ENCODE measurements around the gene MEGF8. TPM values are rescaled to one million over a fixed set of nuclear protein-coding genes. Genes with fewer than 3 reads are reported as not detected.
A peak's percentile ranks its signal among the peaks of the same experiment; 100 is the strongest.

Gene MEGF8
- total and polyA plus RNA-seq, 9 of the 15 experiments (the other 6 are each of a cell fraction or from before 2014, with no cell fraction given): 0.28 to 13.1 (median 3.0) TPM

DNA sequence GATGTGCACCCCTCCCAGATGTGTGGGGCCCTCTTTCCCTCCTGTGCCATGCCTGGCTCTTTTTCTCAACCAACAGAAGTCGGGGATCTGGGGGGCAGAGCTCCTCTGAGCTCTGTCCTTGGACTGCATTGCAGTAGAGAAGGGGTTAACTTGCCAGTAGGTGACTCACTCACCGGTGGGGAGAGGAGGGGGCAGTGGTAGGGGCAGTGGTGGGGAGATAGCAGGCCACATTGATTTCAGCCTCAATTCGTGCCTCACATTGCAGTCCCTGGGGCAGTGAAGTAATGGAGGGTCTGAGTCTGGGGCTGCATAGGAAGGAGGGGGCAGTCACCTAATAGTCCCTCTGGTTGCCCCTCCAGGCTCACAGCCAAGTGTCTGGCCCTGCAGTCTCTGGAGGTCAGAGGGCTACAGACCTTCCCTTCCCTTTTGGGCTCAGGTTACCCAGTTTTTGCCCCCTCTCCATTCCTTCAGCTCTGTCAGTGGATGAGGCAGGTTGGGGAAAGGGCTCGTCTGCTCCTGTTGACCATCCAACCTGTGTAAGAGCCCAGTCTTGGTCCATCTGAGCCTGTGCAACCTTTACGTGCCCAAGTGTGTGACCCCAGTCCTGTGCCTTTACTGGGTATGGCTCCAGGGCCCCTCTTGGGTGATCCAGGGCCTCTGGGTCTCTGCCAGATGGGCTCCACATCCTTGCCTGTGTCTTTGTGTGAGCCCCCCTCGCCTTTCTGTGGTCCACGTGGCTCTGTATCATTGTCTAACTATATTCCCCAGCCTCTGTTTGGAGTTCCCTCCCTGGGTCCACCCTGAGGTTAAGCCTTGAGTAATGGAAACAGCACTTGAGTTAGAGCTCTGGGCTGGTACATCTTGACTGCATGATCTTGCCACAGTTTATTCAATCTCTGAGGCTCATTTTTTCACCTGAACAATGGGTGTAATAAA lies 43.3 kb upstream of the MEGF8 start (continued):
- TF ChIP-seq SMARCE1 (IDR thresholded peaks at IDR 0.05) (peak; percentile 67; the same call in 1 of the 2 replicates), SMARCA4 (IDR thresholded peaks at IDR 0.05) (peak; percentile 63; the same call in 1 of the 2 replicates), TEAD4 (IDR thresholded peaks at IDR 0.05; ENCODE audit: low read length) (no peak), TEAD4 (CRISPR knock-in tag; IDR thresholded peaks at IDR 0.05; ENCODE audit: borderline replicate concordance) (no peak), RBM34 (IDR thresholded peaks at IDR 0.05; ENCODE audit: borderline replicate concordance, insufficient read depth, low read length) (no peak), L3MBTL2 (IDR thresholded peaks at IDR 0.05) (peak; percentile 54), MAFF (IDR thresholded peaks at IDR 0.05; ENCODE audit: low read length) (no peak), HDAC3 (IDR thresholded peaks at IDR 0.05; ENCODE audit: borderline replicate concordance, partially characterized antibody) (no peak), ZNF507 (tag; conservative IDR thresholded peaks at IDR 0.05) (no peak), FOXJ3 (CRISPR knock-in tag; IDR thresholded peaks at IDR 0.05) (no peak), CBX2 (IDR thresholded peaks at IDR 0.05; ENCODE audit: insufficient read depth, low read length, poor library complexity, severe bottlenecking) (no peak), NR2C1 (IDR thresholded peaks at IDR 0.05) (no peak), NR2C1 (tag; IDR thresholded peaks at IDR 0.05) (no peak)
- TF ChIP-seq, protein P1, sequence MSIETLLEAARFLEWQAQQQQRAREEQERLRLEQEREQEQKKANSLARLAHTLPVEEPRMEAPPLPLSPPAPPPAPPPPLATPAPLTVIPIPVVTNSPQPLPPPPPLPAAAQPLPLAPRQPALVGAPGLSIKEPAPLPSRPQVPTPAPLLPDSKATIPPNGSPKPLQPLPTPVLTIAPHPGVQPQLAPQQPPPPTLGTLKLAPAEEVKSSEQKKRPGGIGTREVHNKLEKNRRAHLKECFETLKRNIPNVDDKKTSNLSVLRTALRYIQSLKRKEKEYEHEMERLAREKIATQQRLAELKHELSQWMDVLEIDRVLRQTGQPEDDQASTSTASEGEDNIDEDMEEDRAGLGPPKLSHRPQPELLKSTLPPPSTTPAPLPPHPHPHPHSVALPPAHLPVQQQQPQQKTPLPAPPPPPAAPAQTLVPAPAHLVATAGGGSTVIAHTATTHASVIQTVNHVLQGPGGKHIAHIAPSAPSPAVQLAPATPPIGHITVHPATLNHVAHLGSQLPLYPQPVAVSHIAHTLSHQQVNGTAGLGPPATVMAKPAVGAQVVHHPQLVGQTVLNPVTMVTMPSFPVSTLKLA (conservative IDR thresholded peaks at IDR 0.05): peak; percentile 36 to 56; a peak in 3 of 4 replicates
- TF ChIP-seq, protein P2, sequence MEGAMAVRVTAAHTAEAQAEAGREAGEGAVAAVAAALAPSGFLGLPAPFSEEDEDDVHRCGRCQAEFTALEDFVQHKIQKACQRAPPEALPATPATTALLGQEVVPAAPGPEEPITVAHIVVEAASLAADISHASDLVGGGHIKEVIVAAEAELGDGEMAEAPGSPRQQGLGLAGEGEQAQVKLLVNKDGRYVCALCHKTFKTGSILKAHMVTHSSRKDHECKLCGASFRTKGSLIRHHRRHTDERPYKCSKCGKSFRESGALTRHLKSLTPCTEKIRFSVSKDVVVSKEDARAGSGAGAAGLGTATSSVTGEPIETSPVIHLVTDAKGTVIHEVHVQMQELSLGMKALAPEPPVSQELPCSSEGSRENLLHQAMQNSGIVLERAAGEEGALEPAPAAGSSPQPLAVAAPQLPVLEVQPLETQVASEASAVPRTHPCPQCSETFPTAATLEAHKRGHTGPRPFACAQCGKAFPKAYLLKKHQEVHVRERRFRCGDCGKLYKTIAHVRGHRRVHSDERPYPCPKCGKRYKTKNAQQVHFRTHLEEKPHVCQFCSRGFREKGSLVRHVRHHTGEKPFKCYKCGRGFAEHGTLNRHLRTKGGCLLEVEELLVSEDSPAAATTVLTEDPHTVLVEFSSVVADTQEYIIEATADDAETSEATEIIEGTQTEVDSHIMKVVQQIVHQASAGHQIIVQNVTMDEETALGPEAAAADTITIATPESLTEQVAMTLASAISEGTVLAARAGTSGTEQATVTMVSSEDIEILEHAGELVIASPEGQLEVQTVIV (CRISPR knock-in tag; IDR thresholded peaks at IDR 0.05; ENCODE audit: borderline replicate concordance): no peak
- TF ChIP-seq, protein P3, sequence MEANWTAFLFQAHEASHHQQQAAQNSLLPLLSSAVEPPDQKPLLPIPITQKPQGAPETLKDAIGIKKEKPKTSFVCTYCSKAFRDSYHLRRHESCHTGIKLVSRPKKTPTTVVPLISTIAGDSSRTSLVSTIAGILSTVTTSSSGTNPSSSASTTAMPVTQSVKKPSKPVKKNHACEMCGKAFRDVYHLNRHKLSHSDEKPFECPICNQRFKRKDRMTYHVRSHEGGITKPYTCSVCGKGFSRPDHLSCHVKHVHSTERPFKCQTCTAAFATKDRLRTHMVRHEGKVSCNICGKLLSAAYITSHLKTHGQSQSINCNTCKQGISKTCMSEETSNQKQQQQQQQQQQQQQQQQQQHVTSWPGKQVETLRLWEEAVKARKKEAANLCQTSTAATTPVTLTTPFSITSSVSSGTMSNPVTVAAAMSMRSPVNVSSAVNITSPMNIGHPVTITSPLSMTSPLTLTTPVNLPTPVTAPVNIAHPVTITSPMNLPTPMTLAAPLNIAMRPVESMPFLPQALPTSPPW (CRISPR knock-in tag; IDR thresholded peaks at IDR 0.05): peak; percentile 83
- TF ChIP-seq, protein P4, sequence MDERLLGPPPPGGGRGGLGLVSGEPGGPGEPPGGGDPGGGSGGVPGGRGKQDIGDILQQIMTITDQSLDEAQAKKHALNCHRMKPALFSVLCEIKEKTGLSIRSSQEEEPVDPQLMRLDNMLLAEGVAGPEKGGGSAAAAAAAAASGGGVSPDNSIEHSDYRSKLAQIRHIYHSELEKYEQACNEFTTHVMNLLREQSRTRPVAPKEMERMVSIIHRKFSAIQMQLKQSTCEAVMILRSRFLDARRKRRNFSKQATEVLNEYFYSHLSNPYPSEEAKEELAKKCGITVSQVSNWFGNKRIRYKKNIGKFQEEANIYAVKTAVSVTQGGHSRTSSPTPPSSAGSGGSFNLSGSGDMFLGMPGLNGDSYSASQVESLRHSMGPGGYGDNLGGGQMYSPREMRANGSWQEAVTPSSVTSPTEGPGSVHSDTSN (CRISPR knock-in tag; IDR thresholded peaks at IDR 0.05; ENCODE audit: low read depth): no peak
- TF ChIP-seq, protein P4 (tag; conservative IDR thresholded peaks at IDR 0.05; ENCODE audit: low read depth): no peak

Measured in K562 (cell line).